HuH-7.5 (cell line): ENCODE results near the gene AKAP9.
"Not testable (repeated sequence)": the region's sequence is repeated elsewhere in the genome, so short reads cannot be mapped to it uniquely, and the experiment has no call there.

Source experiments
- DNase-seq: peaks from one replicate; pipeline ENCODE4 v3.0.0; 2011; ENCODE audit warnings: low spot score

AKAP9 gene

DNA sequence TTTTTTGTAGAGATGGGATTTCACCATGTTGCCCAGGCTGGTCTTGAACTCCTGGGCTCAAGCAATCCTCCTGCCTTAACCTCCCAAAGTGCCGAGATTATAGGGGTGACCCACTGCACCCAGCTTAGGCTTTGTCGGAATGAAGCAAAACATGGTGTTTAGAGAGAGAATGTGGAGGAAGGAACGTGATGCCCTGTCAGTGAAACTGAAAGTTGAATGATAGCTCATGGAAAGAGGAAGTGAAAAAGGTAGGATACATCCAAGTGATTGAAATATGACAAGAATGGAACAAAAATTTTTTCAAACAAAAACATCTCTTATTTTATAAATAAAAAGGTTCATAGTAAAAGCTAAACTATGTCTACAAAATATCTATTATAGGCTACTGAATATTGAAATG is 5.9 kb downstream of the AKAP9 start:
- DNase-seq = no peak

DNA sequence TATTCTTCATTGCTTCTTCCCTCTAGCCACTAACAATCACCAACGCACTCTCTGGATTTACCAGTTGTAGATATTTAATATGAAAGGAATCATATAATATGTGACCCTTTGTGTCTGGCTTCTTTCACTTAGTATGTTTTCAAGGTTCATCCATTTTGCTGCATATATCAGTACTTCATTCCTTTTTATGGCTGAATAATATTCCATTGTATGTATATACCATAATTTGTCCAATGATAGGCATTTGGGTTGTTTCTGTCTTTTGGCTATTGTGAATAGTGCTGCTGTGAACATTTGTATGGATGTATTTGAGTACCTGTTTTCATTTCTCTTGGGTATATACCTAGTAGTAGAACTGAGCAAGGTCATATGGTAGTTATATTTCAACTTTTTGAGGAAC is 7.3 kb downstream of the AKAP9 start:
- DNase-seq = no peak

DNA sequence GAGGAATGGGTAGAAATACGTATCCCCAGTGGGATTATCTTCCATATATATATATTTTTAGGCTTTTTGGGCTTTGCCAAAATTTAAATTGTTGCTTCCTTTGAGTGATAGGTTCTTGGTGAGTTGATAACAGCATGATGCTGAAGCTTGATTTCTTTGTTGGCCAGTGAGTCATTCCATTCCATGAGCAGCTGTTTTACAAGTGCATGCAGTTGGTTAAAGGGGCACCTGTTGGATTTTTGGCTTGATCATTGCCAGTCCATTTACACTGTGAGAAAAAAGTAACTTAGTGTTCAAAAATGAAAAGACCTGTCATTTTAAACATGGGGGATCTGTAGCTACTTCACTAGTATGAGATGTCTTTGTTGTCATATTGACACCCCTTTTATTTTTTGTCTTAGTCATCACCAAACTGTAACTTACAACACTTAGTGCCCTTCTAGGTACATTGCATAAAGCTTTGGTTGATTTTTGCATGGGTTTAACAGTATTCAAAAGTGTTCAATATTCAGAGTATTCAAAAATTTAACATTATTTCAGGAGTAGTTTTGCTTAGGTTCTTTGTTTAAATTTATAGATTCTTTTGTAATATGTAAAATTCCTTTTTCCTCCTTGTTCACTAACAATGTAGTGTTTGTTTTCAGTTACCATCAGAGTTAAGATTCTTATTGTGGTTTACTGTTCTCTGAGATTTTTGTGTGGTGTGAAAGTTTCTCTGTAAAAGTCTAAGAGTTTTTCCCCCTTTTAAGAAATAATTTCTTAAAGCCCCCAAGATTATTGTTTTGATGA is 8.8 kb downstream of the AKAP9 start:
- DNase-seq = no peak

DNA sequence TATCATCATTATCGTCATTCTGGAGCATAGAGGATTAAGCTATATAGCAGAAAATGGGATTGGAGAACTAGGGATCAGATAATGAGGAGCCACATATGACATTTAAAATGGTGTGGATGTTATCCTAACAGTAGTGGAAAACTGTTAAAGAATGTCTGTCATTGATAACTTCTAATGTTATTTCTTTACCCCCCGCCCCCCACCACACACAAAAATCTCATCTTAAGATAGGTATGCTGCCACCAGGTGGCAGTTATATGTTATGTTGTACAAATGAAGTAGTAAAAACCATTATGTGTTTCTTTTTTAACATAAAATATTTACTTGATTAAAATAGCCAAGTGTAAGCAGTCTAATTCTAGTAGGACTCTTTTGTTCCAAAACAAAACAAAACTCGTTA is 13.0 kb downstream of the AKAP9 start:
- DNase-seq = no peak

- not testable (repeated sequence) for DNase-seq
Observed at GRCh38 chr7:91956464-91956863, 15.8 kb downstream of the AKAP9 start.

DNA sequence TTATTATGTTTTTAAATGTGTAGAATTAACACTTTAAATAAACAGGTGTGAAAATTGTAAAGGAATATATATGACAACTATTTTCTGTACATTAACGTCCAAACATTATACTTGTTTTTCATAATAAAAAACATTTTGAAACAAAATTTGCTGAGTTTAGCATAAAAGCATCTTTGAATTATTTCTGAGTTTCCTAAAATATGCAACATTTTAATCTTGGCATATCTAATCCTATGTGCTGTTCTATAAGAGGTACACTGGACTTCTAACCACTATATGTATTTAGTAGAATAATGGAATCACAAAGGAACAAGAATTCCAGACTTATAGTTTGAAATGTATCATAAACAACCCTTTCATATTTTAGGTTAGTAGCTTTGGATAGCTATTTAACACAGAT is 16.6 kb downstream of the AKAP9 start:
- no peak for DNase-seq

GRCh38 chr7:91957823-91958222 is 17.2 kb downstream of the AKAP9 start:
- DNase-seq = no peak

DNA sequence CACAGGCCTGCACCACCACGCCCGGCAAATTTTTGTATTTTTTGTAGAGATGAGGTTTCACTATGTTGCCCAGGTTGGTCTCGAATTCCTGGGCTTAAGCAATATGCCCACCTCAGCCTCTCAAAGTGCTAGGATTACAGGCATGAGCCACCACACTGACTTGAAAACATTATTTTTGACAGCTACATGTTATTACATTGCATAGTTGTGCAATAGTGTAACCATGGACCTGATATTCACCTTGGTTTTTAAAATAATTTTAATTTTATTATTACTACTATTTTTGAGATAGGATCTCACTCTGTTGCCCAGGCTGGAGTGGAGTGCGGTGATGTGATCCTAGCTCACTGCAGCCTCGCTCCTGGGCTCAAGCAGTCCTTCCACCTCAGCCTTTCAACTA is 18.4 kb downstream of the AKAP9 start:
- no peak for DNase-seq

- no peak for DNase-seq
Observed at GRCh38 chr7:91961816-91962215, 21.2 kb downstream of the AKAP9 start.

GRCh38 chr7:91962419-91962818 is 21.8 kb downstream of the AKAP9 start:
- no peak for DNase-seq

GRCh38 chr7:91967513-91967912 is 26.9 kb downstream of the AKAP9 start:
- DNase-seq = not testable (repeated sequence)

GRCh38 chr7:91973639-91974038 is 33.0 kb downstream of the AKAP9 start:
- no peak for DNase-seq

GRCh38 chr7:91974066-91974465 is 33.4 kb downstream of the AKAP9 start:
- no peak for DNase-seq

DNA sequence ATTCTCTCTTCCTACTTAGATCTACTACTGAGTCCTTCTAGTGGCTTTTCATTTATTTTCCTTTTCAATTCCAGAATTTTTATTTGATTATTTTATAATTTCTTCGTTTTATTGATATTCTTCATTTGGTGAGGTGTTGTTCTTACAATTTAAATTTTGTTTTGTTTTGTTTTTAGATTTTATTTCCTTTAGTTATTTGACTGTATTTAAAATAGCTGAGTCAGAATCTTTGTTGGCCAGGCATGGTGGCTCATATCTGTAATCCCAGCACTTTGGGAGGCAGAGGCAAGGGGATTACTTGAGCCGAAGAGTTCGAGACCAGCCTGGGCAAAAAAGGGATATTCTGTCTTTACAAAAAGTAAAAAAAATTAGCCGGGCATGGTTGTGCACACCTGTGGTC is 36.1 kb downstream of the AKAP9 start:
- DNase-seq = no peak

GRCh38 chr7:91979590-91979989 is 38.9 kb downstream of the AKAP9 start:
- no peak for DNase-seq

DNA sequence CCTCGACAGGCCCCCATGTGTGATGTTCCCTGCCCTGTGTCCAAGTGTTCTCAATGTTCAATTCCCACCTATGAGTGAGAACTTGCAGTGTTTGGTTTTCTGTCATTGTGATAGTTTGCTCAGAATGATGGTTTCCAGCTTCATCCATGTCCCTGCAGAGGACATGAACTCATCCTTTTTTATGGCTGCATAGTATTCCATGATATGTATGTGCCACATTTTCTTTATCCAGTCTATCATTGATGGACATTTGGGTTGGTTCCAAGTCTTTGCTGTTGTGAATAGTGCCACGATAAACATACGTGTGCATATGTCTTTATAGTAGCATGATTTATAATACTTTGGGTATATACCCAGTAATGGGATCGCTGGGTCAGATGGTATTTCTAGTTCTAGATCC is 41.7 kb downstream of the AKAP9 start:
- DNase-seq = not testable (repeated sequence)

- DNase-seq = no peak
Observed at GRCh38 chr7:91988213-91988612, 47.6 kb downstream of the AKAP9 start.

DNA sequence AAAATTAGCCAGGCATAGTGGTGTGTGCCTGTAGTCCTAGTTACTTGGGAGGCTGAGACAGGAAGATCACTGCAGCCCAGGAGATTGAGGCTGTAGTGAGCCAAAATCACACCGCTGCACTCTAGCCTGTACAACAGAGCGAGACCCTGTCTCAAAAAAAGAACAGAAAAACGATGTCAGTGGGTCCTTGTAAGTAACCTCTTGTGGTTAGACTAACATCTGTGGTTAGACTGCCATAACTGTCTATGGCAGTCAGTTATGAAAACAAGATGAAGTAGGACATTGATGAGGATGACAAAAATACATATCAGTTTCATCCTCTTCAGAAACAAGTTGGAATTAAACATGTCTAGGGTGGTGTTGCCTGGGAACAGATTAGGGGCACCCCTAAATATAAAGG is 53.3 kb downstream of the AKAP9 start:
- DNase-seq = no peak

DNA sequence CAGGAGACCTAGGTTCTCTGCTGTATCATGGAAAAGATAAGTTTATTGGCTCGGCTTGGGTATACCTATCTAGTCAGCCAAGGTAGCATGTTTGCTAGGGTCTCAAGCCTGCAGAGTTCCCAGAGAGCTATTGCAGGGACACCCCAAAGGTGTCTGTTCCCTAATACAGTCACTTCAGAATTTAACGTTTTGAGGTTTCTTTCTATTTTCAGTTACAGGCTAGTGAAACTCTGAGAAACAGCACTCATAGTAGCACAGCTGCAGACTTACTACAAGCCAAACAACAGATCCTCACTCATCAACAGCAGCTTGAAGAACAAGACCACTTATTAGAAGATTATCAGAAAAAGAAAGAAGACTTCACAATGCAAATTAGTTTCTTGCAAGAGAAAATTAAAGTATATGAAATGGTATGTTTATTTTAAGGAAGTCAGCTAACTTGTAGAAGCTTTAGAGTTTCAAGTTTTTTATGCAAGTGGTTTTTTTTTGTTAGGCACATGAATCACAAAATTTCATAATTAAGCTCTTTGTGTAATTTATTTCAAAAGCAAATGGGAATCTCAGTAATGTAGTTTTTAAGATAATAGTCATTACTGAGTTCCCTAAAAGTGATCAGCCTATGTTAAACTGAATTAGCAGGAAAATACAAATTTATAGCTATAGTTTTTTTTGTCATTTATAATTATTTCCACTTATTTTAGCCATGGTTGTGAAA is 54.9 kb downstream of the AKAP9 start:
- DNase-seq = no peak

DNA sequence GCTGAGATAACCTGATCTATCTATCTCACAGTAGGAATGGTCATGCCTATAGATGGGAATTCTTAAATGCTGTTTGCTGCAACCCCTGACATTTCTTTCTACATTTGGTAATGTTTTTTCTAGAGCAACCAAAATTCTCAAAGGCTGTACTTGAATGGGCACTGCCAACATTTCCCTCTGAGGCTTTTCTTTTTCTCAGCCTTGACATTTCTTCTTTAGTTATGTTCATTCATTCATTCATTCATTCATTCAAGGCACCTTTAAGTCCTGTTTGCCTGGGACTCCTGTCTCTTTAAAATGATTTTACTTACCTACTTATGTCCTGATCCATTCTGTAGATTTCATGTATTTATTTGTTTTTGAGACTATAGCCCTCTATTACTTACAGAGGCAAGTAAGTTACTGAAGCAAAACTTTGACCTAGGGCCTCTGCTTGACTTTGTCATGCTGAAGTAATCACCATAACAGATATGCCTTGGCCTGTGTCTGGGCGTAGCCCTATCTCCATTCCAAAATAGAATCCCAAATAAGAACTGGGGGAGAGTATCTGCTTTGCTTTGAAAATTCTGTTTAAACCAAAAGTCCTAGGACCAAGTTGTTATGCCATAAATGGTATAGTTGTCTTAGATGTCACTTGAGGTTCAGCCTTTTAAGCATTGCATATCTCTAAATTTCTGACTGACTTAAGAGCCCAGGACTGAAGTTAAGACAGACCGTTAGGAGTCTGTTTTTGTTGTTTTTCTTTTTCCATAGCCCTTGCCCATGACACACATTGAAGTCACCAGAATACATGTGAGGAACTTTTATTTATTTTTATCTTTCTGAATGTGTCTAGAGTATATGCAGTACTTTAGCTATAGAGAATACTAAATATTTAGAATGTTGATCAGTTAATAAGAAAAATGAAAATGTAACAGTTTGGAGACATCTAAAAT is 59.2 kb downstream of the AKAP9 start:
- no peak for DNase-seq

- no peak for DNase-seq
Observed at GRCh38 chr7:92002720-92003119, 62.1 kb downstream of the AKAP9 start.

DNA sequence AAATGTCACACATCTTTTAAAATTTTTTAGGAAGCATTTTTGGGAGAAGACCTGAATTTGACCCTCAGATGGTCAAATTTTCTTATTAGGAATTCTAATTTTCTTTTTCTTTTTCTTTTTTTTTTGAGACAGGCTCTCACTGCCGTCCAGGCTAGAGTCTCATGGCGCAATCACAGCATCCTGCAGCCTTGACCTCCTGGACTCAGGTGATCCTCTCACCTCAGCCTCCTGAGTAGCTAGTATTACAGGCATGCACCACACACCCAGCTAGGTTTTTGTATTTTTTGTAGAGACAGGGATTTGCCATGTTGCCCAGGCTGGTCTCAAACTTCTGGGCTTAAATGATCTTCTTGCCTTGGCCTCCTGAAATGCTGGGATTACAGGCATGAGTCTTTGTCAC is 65.4 kb downstream of the AKAP9 start:
- no peak for DNase-seq

- no peak for DNase-seq
Observed at GRCh38 chr7:92010215-92010614, 69.6 kb downstream of the AKAP9 start.
